Bone marrow (tissue), 2 donors: Measurements from ENCODE around the gene KCNS3.
"Not testable (repeated sequence)": the region's sequence is repeated elsewhere in the genome, so short reads cannot be mapped to it uniquely, and the experiment has no call there.

Experiments
- DNase-seq, 2 donors: peaks; one replicate each; lab custom pipeline; 2025; lab: John Stamatoyannopoulos, UW

The KCNS3 gene

GRCh38 chr2:17943444-17943843 is 65.0 kb downstream of the KCNS3 start:
- DNase-seq = no peak

GRCh38 chr2:17947113-17947512 is 68.6 kb downstream of the KCNS3 start:
- no peak for DNase-seq

DNA sequence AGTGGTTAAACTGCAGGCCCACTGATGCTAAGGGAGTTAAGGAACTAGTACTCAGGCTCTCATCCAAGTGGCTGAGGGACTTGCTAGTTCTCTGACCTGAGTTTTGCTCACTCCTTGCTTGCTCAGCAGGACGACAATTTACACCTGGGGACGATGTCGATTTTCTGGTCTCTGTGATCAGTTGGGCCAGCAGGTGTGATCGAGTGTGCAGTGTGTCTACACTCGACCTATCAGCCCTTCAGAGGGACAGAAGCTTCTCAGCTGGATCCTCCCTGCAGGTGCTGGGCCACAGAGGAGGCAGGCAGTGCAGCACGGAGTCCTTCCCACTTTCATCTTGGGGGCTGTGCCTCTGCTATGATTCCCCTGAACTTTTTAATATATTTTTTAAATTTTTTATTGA is 71.5 kb downstream of the KCNS3 start:
- no peak for DNase-seq

GRCh38 chr2:17951563-17951962 is 73.1 kb downstream of the KCNS3 start:
- DNase-seq = no peak

DNA sequence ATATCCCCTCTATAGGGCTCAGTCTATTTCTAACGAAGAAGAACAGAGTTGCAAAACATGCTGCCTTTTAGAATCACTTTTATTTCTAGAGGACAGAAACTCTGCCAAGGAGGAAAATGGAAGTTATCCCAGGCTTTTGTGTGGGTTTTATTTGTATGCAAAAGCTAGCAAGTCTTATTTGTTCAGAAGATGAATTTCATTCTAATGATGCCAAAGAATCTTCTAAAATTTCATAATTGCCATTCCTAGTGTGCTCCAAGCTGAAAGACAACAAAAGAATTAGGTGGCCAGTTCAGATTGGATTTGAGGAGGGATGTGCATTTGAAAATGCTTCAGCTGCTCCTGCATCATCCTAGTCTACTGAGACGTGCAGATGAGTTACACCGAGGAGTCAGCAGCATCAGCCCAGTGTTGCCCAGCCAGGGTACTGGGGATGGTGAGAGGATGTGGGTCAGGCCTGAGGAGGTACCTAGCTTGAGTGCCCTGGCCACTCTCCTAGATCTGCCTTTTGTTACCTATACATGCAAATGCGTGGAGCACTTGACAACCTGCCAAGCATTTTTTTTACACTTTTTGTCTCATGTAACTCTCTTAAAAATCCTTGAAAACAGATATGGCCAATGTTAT is 80.1 kb downstream of the KCNS3 start:
- no peak for DNase-seq

- DNase-seq = no peak
These were observed 80.9 kb downstream of the KCNS3 start for GRCh38 chr2:17959356-17959755.

DNA sequence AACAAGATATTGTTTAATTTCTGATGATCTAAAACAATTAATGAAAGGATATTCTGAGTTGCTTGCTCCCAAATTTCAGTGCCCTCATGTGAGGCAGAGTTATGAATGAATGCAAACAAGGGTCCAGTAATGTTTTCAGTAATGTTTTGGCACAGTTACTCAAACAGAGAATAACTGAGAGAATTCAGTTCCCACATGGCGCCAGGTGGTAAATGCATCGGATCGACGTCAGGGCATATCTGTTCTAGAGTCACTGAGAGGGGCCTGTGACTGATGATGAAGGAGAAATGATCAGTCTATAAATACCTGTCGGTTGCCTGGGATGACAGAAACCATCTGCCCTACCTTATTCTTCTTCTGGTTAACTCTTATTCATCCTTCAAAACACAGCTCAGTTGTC is 81.4 kb downstream of the KCNS3 start:
- no peak for DNase-seq

- no peak for DNase-seq
These were observed 82.5 kb downstream of the KCNS3 start for GRCh38 chr2:17960925-17961324.

DNA sequence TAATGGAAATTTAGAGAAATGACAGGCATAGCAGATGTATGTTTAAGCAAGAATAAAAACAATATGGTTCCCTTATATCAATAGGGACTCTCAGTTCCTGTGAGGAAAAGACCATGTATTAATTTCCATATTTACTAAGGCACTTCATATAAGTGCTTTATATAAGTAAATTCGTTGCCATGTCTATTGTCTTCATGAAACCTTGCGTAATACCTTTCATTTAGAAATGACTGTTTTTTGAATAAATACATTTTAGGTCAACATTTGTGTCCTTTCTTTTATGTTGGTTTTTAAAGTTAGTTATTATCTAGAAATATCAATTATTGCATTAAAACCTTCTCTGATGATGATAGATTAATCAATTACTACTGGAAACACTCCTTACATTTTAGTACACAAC is 83.3 kb downstream of the KCNS3 start:
- DNase-seq = no peak

DNA sequence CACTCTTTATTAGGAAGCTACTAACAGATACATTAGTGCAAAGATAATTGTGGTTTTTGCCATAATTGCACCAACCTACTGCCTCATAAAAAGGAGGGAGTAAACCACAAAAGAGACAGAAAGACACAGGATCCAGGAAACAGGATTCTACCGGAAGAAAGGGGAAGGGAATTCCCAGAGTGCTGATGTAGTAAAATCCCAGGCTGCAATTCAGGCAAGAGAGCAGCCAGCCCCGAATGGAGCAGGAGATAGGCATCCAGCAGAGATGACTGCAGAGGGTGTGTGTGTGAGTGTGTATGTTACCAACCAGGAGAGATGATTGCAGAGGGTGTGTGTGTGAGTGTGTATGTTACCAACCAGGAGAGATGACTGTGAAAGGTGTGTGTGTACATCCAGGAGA is 84.4 kb downstream of the KCNS3 start:
- no peak for DNase-seq

DNA sequence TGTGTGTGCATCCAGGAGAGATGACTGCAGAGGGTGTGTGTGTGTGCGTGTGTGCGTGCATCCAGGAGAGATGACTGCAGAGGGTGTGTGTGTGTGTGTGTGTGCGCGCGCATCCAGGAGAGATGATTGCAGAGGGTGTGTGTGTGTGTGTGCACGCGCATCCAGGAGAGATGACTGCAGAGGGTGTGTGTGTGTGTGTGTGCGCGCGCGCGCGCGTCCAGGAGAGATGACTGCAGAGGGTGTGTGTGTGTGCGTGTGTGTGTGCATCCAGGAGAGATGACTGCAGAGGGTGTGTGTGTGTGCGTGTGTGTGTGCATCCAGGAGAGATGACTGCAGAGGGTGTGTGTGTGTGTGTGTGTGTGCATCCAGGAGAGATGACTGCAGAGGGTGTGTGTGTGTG is 85.1 kb downstream of the KCNS3 start:
- DNase-seq = not testable (repeated sequence)

- DNase-seq = no peak
These were observed 86.7 kb downstream of the KCNS3 start for GRCh38 chr2:17965196-17965595.

- no peak for DNase-seq
These were observed 88.3 kb downstream of the KCNS3 start for GRCh38 chr2:17966798-17967197.

GRCh38 chr2:17969661-17970060 is 91.2 kb downstream of the KCNS3 start:
- DNase-seq = no peak

DNA sequence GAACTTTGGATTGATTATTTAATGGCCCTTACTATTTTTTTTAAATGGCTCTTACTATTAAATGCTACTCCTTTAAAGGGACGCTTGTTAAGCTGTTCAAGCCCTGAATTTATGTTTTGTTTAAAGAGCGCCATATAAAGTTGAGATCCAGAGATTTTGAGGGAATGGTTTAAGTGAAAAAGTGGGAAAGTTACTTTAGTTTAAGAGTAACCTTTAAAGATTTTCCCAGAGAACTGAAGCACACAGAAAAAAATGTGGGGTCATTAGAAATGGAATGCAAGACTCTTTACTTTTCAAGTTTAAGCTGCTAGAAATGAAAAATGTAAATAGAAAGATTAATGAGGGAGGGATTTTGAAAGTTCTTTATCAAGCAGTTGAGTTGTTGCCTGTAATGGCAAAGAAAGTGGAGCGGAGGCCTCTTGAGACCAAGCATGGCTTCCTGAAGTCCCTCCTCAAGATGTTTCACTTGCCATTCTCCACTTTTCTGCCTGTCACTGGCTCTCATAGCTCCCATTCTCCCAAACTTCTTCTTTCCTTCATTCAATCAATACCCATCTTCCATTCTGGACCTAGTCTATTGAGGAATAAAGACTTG is 93.2 kb downstream of the KCNS3 start:
- no peak for DNase-seq

GRCh38 chr2:17972991-17973390 is 94.5 kb downstream of the KCNS3 start:
- no peak for DNase-seq

DNA sequence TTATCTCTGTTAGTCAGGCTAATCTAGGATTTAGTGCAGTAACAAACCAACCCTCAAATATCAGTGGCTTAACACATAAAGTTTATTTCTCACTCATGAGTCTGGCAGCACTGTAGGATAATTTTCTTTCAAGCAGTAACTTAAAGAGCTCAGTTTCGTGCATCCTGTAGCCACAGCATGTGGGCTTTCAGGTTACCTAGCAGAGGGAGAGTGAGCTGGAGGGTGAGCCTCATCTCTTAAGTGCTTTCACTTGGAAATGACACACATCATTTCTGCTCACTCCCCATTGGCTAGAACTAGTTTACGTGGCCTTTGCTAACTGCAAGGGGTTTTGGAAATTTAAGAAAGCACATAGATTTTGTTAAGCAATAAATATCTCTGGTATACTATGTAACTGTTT is 96.9 kb downstream of the KCNS3 start:
- DNase-seq = no peak

DNA sequence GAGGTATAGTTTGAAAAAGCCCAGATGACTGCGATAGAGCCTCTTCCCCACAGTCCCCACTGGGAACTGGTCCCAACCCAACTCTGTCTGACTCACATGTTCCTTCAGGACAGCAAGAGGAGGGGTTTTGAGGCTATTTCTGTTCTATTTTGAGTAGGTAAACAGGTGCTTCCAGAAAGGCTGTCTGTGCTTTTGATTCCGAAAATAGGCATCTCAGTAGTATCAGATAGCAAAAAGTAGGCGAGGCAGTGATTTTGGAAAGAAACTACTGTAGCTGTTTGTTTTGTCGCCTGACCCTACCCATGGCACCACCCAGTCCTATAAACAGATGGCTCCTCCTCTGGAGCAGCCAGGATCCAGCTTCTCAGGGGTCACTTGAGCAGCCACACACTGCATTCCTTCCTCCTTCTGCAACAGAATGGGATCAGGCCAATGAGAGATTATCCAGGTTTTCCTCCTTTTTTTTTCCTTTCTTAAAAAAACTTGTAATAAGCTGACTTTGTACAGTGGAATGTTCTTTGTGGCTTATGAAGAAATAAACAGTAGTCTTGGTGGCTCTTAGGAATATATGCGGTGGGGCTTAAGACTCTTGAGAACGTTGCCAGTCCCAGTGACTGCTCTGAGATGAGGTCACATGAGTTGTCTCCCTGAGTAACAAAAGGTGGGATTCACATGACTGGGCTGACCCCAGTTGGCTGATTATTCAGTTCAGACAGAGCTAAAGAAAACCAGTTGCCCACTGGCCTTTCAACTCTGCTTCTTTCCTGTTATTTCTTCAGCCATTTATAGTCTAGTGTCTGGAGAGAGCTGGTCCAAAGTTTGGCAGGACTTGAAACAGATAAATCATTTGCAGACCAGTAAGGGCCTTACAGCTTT is 98.6 kb downstream of the KCNS3 start:
- DNase-seq = no peak

- DNase-seq = no peak
These were observed 101.2 kb downstream of the KCNS3 start for GRCh38 chr2:17979707-17980106.

DNA sequence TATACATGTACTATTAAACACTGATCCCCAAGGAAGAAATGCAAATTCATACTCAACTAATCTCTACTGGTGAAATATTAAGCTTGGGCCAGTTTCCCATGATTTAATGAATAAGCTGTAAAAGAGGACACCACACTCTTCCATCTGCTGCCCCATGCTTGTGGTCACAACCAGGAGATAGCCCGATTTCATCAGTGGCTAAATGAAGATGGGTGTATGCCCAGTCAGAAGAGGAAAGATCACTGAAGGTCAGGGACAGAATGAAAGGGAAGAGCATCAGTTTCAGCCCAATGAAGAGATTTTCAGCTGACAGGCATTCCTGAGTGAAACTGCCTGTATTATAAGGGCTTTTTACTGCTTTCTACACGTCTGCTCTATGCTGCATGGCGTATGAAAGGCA is 103.5 kb downstream of the KCNS3 start:
- DNase-seq = no peak
